ENCODE measurements around the gene NRDE2.
A peak's percentile ranks its signal among the peaks of the same experiment; 100 is the strongest.

Gene NRDE2

GRCh38 chr14:90331497-90332270, at the start of gene NRDE2:
NRDE2 (minus strand) TSS chr14:90331941; CDS start chr14:90331904, 37 bp downstream.
- POLR2A ChIA-PET = no interaction called here
- no peak for TF ChIP-seq CTCF (IDR thresholded peaks at IDR 0.05; ENCODE audit: control extremely low read depth, extremely low read depth, low read depth, missing control alignments)
- DNase-seq (ENCODE audit: extremely low spot score) = peak; percentile 96
- CTCF ChIA-PET = interaction anchor here (1.2 to 1.3 kb wide), 2 partner anchors 10 to 97 kb away, joined by 3 to 4 read pairs; no protein-coding TSS in a partner anchor

GRCh38 chr14:90381011-90381786, 49.5 kb upstream of the NRDE2 start:
- no peak for DNase-seq (ENCODE audit: extremely low spot score)
- POLR2A ChIA-PET = interaction anchor here (0.9 to 4.5 kb wide), 3 partner anchors 16 to 26 kb away, joined by 3 to 39 read pairs (median 3); partner anchors contain the start of gene CALM1
- CTCF ChIA-PET = interaction anchor here (5.9 kb wide), 1 partner anchor 19 kb away, joined by 40 read pairs; no protein-coding TSS in a partner anchor
- TF ChIP-seq CTCF (IDR thresholded peaks at IDR 0.05; ENCODE audit: control extremely low read depth, extremely low read depth, low read depth, missing control alignments) = no peak

GRCh38 chr14:90379106-90379505, 47.4 kb upstream of the NRDE2 start:
- POLR2A ChIA-PET = no interaction called here
- no peak for DNase-seq (ENCODE audit: extremely low spot score)
- TF ChIP-seq CTCF (IDR thresholded peaks at IDR 0.05; ENCODE audit: control extremely low read depth, extremely low read depth, low read depth, missing control alignments) = no peak
- CTCF ChIA-PET = interaction anchor here (0.7 to 1.1 kb wide), 3 partner anchors 9 to 21 kb away, joined by 3 to 4 read pairs (median 3); no protein-coding TSS in a partner anchor

GRCh38 chr14:90378249-90378648, 46.5 kb upstream of the NRDE2 start:
- no peak for DNase-seq (ENCODE audit: extremely low spot score)
- no peak for TF ChIP-seq CTCF (IDR thresholded peaks at IDR 0.05; ENCODE audit: control extremely low read depth, extremely low read depth, low read depth, missing control alignments)
- ChIA-PET POLR2A (no interaction called here), CTCF (interaction anchor here (0.7 kb wide), 1 partner anchor 13 kb away, joined by 3 read pairs; no protein-coding TSS in a partner anchor)

GRCh38 chr14:90375934-90376333, 44.2 kb upstream of the NRDE2 start:
- no peak for TF ChIP-seq CTCF (IDR thresholded peaks at IDR 0.05; ENCODE audit: control extremely low read depth, extremely low read depth, low read depth, missing control alignments)
- DNase-seq (ENCODE audit: extremely low spot score) = no peak
- POLR2A ChIA-PET = no interaction called here
- CTCF ChIA-PET = no interaction called here

GRCh38 chr14:90374813-90375212, 43.1 kb upstream of the NRDE2 start:
- POLR2A ChIA-PET = interaction anchor here (0.6 kb wide), 1 partner anchor 76 kb away, joined by 3 read pairs; no protein-coding TSS in a partner anchor
- no peak for TF ChIP-seq CTCF (IDR thresholded peaks at IDR 0.05; ENCODE audit: control extremely low read depth, extremely low read depth, low read depth, missing control alignments)
- CTCF ChIA-PET = interaction anchor here (1.4 to 1.6 kb wide), 2 partner anchors 9 to 322 kb away, joined by 3 to 5 read pairs; no protein-coding TSS in a partner anchor

More at GRCh38 chr14:90374813-90375212, 43.1 kb upstream of the NRDE2 start:
- DNase-seq (ENCODE audit: extremely low spot score) = no peak

All from GM10248 (cell line).